ENCODE results near the gene WASF2.

Gene WASF2

DNA sequence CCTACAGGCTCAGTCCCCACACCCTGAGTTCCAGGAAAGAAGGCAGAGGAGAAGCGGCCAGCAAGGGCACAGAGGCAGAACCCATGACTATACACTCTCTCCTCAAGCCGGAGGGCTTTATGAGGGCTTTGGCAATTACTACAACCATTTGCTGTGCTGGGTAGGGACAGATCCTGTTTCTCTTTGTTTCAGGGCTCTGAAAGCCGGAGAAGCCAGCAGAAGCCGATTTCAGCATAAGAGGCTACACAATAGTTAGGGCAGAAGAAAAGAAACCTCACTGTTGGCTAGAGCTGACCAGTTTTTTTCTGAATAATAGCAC is 83.6 kb downstream of the WASF2 start:
- TF ChIP-seq POLR2AphosphoS5 (IDR thresholded peaks at IDR 0.05; ENCODE audit: low read depth, low read length) (no peak), TAF1 (IDR thresholded peaks at IDR 0.05; ENCODE audit: borderline replicate concordance, insufficient read depth, low read length) (no peak), REST (IDR thresholded peaks at IDR 0.05; ENCODE audit: insufficient read depth in 1 of 2, low read depth in 2 of 2, low read length in 2 of 2) (no peak), SIN3A (IDR thresholded peaks at IDR 0.05; ENCODE audit: borderline replicate concordance, insufficient read depth, low read length) (no peak), FOXP2 (optimal IDR thresholded peaks at IDR 0.05; ENCODE audit: borderline replicate concordance, extremely low read depth, extremely low read length, insufficient read depth) (no peak)

- no peak for TF ChIP-seq POLR2AphosphoS5 (IDR thresholded peaks at IDR 0.05; ENCODE audit: low read depth, low read length)
- TF ChIP-seq REST (IDR thresholded peaks at IDR 0.05; ENCODE audit: insufficient read depth in 1 of 2, low read depth in 2 of 2, low read length in 2 of 2) = no peak
- no peak for TF ChIP-seq TAF1 (IDR thresholded peaks at IDR 0.05; ENCODE audit: borderline replicate concordance, insufficient read depth, low read length)
- TF ChIP-seq SIN3A (IDR thresholded peaks at IDR 0.05; ENCODE audit: borderline replicate concordance, insufficient read depth, low read length) = no peak
- no peak for TF ChIP-seq FOXP2 (optimal IDR thresholded peaks at IDR 0.05; ENCODE audit: borderline replicate concordance, extremely low read depth, extremely low read length, insufficient read depth)
Measured at GRCh38 chr1:27405074-27405473, 84.9 kb downstream of the WASF2 start.

GRCh38 chr1:27403931-27404330 is 86.0 kb downstream of the WASF2 start:
- TF ChIP-seq TAF1 (IDR thresholded peaks at IDR 0.05; ENCODE audit: borderline replicate concordance, insufficient read depth, low read length) (no peak), POLR2AphosphoS5 (IDR thresholded peaks at IDR 0.05; ENCODE audit: low read depth, low read length) (no peak), SIN3A (IDR thresholded peaks at IDR 0.05; ENCODE audit: borderline replicate concordance, insufficient read depth, low read length) (no peak), REST (IDR thresholded peaks at IDR 0.05; ENCODE audit: insufficient read depth in 1 of 2, low read depth in 2 of 2, low read length in 2 of 2) (no peak), FOXP2 (optimal IDR thresholded peaks at IDR 0.05; ENCODE audit: borderline replicate concordance, extremely low read depth, extremely low read length, insufficient read depth) (no peak)

DNA sequence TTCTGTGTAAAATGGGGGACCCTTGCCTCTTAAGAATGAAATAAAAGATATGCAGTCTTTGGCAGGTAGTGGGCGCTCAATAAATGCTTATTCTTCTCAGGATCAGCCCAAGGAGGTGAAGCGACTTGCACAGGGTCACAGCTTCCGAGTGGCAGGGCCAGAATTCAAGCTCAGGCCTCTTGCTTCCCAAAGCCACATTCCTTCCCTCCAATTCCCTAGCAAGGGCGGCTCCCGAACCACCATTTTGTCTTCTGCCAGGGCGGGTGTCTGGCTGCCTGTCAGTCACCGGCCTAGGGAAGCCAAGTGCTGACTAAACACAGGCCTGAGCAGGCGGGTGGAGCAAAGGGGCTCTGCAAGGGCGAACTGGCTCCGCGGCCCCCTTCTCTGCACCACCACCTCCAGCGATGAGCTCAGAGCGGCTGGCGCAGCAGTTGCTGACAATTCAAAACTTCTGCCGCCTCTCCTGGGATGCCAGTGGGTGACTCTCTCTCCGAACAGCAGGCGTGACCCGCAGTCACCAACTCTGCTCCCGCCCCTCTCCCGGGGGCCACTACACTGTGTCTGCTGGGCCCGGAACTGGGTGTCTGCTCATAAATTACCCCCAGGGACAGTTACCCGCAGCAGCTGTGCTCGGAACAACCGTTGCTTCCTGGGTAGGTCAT is 86.8 kb downstream of the WASF2 start:
- TF ChIP-seq REST (IDR thresholded peaks at IDR 0.05; ENCODE audit: insufficient read depth in 1 of 2, low read depth in 2 of 2, low read length in 2 of 2) = no peak
- no peak for TF ChIP-seq POLR2AphosphoS5 (IDR thresholded peaks at IDR 0.05; ENCODE audit: low read depth, low read length)
- no peak for TF ChIP-seq SIN3A (IDR thresholded peaks at IDR 0.05; ENCODE audit: borderline replicate concordance, insufficient read depth, low read length)
- TF ChIP-seq FOXP2 (optimal IDR thresholded peaks at IDR 0.05; ENCODE audit: borderline replicate concordance, extremely low read depth, extremely low read length, insufficient read depth) = no peak
- TF ChIP-seq TAF1 (IDR thresholded peaks at IDR 0.05; ENCODE audit: borderline replicate concordance, insufficient read depth, low read length) = no peak

Measured in PFSK-1 (cell line).